GM12864 (cell line): ENCODE measurements around the gene CTRB1.

Source experiments
- DNase-seq: peaks from one replicate; pipeline ENCODE4 v3.0.0-alpha.2; 2011; ENCODE audit warnings: low read depth
- H3K4me3 ChIP-seq: 2 replicates; pipeline ENCODE4 v1.5.1; 2011; ENCODE audit warnings: mild to moderate bottlenecking, low read depth, low read length, control low read depth
- TF ChIP-seq, protein P1 (sequence below): IDR thresholded peaks from 2 replicates; pipeline ENCODE4 v1.5.1; 2011; ENCODE audit warnings: low read depth, mild to moderate bottlenecking, moderate library complexity, low read length, control low read depth, inconsistent platforms; ENCODE audit errors: missing control alignments

CTRB1 gene

DNA sequence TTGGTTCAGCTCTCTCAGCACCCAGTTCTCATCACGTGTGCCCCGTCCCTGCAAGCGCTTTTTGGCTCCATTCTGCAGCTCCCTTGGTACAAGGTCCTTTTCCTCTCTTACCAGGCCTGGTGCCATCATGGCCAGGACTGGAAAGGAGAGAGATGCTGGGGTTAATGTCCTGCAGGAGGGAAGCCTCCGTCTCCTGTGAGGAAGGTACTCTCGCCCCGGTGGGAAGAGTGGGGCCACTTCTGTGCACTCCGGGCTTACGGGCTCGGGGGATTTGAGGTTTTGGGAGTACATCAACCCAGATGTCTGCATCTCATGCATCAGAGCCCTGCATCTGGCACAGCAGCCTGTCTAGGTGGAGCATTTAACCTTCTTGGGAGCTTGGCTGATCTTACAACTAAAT is 22.0 kb upstream of the CTRB1 start:
- TF ChIP-seq, protein P1, sequence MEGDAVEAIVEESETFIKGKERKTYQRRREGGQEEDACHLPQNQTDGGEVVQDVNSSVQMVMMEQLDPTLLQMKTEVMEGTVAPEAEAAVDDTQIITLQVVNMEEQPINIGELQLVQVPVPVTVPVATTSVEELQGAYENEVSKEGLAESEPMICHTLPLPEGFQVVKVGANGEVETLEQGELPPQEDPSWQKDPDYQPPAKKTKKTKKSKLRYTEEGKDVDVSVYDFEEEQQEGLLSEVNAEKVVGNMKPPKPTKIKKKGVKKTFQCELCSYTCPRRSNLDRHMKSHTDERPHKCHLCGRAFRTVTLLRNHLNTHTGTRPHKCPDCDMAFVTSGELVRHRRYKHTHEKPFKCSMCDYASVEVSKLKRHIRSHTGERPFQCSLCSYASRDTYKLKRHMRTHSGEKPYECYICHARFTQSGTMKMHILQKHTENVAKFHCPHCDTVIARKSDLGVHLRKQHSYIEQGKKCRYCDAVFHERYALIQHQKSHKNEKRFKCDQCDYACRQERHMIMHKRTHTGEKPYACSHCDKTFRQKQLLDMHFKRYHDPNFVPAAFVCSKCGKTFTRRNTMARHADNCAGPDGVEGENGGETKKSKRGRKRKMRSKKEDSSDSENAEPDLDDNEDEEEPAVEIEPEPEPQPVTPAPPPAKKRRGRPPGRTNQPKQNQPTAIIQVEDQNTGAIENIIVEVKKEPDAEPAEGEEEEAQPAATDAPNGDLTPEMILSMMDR = no peak
- H3K4me3 ChIP-seq = no peak overlapping the region
- no peak for DNase-seq

DNA sequence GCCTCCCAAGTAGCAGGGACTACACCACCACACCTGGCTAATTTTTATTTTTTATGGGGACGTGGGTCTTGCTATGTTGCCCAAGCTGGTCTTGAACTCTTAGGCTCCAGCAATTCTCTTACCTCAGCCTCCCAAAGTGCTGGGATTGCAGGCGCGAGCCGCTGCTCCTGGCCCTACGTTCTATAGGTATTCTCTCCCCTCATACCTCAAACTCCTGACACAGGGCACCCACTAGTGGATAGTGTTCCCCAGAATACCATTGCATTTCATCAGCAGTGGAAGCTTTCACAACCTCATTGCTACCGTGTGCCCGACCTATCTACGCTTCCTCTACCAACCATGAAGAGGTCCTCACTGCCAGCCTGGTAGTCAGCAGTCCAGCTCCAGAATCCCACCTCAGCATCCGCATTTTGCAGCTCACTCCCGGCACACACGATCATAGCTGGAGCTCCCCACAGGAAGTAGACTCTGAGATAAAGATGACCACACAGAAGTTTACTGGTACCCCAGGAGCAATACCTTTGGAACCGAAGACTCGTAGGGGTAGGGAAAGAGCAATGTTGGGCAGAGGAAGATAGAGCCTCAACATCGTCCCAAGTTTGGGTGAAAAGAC is 21.2 kb upstream of the CTRB1 start:
- no peak overlapping the region for H3K4me3 ChIP-seq
- DNase-seq = no peak
- TF ChIP-seq, protein P1 = no peak

GRCh38 chr16:75198135-75198600 is 20.6 kb upstream of the CTRB1 start:
- TF ChIP-seq, protein P1 = no peak
- no peak for DNase-seq
- no peak overlapping the region for H3K4me3 ChIP-seq

DNA sequence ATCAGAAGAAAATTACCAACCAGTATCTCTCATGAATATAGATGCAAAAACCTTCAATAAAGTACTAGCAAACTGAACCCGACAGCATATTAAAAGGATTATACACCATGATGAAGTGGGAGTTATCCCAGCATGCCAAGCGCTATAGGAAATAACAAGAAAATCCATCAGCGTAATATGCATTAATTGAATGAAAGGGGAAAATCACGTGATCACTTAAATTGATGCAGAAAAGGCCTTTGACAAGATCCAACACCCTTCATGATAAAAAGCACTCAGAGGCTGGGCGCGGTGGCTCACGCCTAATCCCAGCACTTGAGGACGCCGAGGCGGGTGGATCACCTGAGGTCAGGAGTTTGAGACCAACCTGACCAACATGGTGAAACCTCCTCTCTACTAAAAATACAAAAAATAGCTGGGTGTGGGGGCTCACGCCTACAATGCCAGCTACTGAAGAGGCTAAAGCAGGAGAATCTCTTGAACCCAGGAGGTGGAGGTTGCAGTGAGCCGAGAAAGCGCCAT is 16.7 kb upstream of the CTRB1 start:
- H3K4me3 ChIP-seq = no peak overlapping the region
- no peak for DNase-seq
- TF ChIP-seq, protein P1 = no peak

DNA sequence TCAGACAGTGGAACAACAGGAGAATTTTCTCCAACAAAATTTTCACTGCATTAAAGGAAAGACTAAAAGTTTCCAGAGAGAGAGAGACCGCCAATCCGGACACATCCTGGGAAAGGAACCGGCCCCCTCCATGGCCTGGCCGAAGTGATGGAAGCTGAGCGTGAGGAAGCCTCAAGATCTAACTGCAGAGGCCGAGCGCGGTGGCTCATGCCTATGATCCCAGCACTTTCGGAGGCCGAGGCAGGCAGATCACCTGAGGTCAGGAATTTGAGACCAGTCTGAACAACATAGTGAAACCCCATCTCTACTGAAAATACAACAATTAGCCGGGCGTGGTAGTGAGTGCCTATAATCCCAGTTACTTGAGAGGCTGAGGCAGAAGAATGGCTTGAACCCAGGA is 15.7 kb upstream of the CTRB1 start:
- H3K4me3 ChIP-seq = no peak overlapping the region
- TF ChIP-seq, protein P1 = no peak

GRCh38 chr16:75203667-75204409 is 14.9 kb upstream of the CTRB1 start:
- TF ChIP-seq, protein P1 = no peak
- DNase-seq = no peak
- H3K4me3 ChIP-seq = no peak overlapping the region

More for the DNA sequence above, 15.7 kb upstream of the CTRB1 start:
- no peak for DNase-seq
